ENCODE results near the gene ZNF841.
A peak's percentile ranks its signal among the peaks of the same experiment; 100 is the strongest.

Gene ZNF841

GRCh38 chr19:52094526-52095130 lies 937 bp downstream of the ZNF841 start:
- Histone ChIP-seq H3K36me3 (no peaks in the 10 kb centered on the region), H3K4me1 (ENCODE audit: control insufficient read depth in 1 of 2, insufficient read depth in 1 of 2, low read depth in 1 of 2, low read length in 1 of 2) (peaks cover 8 to 12% of the 10 kb centered on the region in 2 experiments), H3K27me3 (no peaks in the 10 kb centered on the region), H3K27ac (no peak overlapping the region), H3K4me3 (ENCODE audit: low read depth in 1 of 2, low read length in 1 of 2) (peak overlapping the region; percentile 82 to 99), H3K9me3 (peaks cover 8% of the 10 kb centered on the region)
- TF ChIP-seq, protein P1, sequence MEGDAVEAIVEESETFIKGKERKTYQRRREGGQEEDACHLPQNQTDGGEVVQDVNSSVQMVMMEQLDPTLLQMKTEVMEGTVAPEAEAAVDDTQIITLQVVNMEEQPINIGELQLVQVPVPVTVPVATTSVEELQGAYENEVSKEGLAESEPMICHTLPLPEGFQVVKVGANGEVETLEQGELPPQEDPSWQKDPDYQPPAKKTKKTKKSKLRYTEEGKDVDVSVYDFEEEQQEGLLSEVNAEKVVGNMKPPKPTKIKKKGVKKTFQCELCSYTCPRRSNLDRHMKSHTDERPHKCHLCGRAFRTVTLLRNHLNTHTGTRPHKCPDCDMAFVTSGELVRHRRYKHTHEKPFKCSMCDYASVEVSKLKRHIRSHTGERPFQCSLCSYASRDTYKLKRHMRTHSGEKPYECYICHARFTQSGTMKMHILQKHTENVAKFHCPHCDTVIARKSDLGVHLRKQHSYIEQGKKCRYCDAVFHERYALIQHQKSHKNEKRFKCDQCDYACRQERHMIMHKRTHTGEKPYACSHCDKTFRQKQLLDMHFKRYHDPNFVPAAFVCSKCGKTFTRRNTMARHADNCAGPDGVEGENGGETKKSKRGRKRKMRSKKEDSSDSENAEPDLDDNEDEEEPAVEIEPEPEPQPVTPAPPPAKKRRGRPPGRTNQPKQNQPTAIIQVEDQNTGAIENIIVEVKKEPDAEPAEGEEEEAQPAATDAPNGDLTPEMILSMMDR (IDR thresholded peaks at IDR 0.05) = no peak

DNA sequence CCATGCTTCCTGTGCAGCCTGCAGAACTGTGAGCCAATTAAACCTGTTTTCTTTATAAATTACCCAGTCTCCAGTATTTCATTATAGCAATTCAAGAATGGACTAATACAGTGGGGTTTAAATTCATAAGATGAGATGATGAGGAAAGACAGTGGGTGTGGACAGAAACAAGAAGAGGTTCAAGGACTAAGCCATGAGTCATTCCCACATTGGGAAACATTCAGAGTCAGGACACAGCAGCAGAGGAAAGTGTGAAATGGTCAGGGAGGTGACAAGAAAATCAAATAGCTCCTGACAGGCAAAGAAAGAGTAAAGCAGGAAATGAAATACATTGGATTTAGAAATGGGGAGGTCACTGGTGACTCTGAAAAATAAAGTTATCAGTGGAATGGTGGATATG lies 9.1 kb downstream of the ZNF841 start:
- no peaks in the 10 kb centered on the region for H3K4me1 ChIP-seq (ENCODE audit: control insufficient read depth in 1 of 2, insufficient read depth in 1 of 2, low read depth in 1 of 2, low read length in 1 of 2)
- peaks cover 45% of the 10 kb centered on the region for H3K36me3 ChIP-seq
- no peak overlapping the region for H3K27ac ChIP-seq
- no peak overlapping the region for H3K4me3 ChIP-seq (ENCODE audit: low read depth in 1 of 2, low read length in 1 of 2)
- no peaks in the 10 kb centered on the region for H3K27me3 ChIP-seq
- peaks cover 16% of the 10 kb centered on the region for H3K9me3 ChIP-seq
- TF ChIP-seq, protein P1 (IDR thresholded peaks at IDR 0.05) = no peak

DNA sequence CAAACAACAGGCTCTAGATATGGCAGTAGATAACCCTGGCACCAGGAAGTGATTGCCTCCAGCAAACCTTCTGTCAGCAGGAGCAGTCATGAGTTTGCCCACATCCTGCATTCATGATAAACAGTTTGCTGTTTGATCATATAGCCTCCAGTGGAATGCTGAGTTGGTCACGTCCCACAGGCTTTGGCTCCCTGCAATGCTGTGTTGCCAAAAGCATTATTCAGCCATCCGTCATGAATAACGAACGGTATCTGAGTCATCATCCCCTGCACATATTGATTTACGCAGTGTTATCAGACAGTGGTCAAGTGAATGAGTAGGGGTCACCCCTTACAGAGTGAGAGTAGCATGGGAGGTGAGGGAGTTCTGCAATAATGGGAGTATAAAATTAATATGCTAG lies 25.1 kb downstream of the ZNF841 start:
- H3K27me3 ChIP-seq = no peaks in the 10 kb centered on the region
- no peak overlapping the region for H3K27ac ChIP-seq
- peaks cover 38% of the 10 kb centered on the region for H3K36me3 ChIP-seq
- H3K4me1 ChIP-seq (ENCODE audit: control insufficient read depth in 1 of 2, insufficient read depth in 1 of 2, low read depth in 1 of 2, low read length in 1 of 2) = no peaks in the 10 kb centered on the region
- TF ChIP-seq, protein P1 (IDR thresholded peaks at IDR 0.05) = no peak
- no peak overlapping the region for H3K4me3 ChIP-seq (ENCODE audit: low read depth in 1 of 2, low read length in 1 of 2)
- H3K9me3 ChIP-seq = peaks cover 64% of the 10 kb centered on the region

DNA sequence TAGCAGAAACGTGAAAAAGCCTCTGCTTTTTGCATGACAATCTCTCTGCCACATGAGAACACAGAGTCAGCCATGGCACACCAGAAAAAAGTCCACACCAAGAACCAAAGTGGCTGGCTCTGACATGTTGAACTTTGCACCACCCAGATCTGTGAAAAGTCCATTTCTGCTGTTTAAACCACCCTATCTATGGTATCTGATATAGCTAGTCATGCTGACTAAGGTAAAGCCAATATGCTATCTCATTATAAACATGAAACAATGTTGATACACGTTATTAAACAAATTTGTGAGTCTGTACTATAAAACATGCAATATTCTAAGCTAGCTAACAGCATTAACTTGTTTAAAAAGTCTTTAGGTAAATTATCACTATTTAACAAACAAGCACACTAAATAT lies 25.9 kb downstream of the ZNF841 start:
- H3K27ac ChIP-seq = no peak overlapping the region
- no peaks in the 10 kb centered on the region for H3K4me1 ChIP-seq (ENCODE audit: control insufficient read depth in 1 of 2, insufficient read depth in 1 of 2, low read depth in 1 of 2, low read length in 1 of 2)
- H3K4me3 ChIP-seq (ENCODE audit: low read depth in 1 of 2, low read length in 1 of 2) = no peak overlapping the region
- H3K9me3 ChIP-seq = peaks cover 67% of the 10 kb centered on the region
- peaks cover 29% of the 10 kb centered on the region for H3K36me3 ChIP-seq
- H3K27me3 ChIP-seq = no peaks in the 10 kb centered on the region
- TF ChIP-seq, protein P1 (IDR thresholded peaks at IDR 0.05) = no peak

GRCh38 chr19:52066258-52066863 lies 29.2 kb downstream of the ZNF841 start:
- no peaks in the 10 kb centered on the region for H3K27me3 ChIP-seq
- TF ChIP-seq, protein P1 (IDR thresholded peaks at IDR 0.05) = no peak
- no peak overlapping the region for H3K27ac ChIP-seq
- no peaks in the 10 kb centered on the region for H3K4me1 ChIP-seq (ENCODE audit: control insufficient read depth in 1 of 2, insufficient read depth in 1 of 2, low read depth in 1 of 2, low read length in 1 of 2)
- H3K36me3 ChIP-seq = peaks cover 26% of the 10 kb centered on the region
- H3K4me3 ChIP-seq (ENCODE audit: low read depth in 1 of 2, low read length in 1 of 2) = no peak overlapping the region
- H3K9me3 ChIP-seq = peaks cover 88% of the 10 kb centered on the region

Measured in neutrophil (primary cell).